Breast epithelium (tissue), 4 donors: ENCODE results near the gene DPYSL3. TPM values are rescaled to one million over a fixed set of nuclear protein-coding genes. Genes with fewer than 3 reads are reported as not detected.

Source experiments
- DNase-seq, 2 donors: peaks; one replicate each; pipeline ENCODE4 v3.0.0-alpha.2; 2019; ENCODE audit warnings: low spot score in 2 of 2
- H3K27ac ChIP-seq, 2 donors: fragments of 200-600 bp; sonication (generic) in 1 of 2; one replicate each; pipeline ENCODE4 v1.5.1; 2016 to 2019; ENCODE audit warnings: mild to moderate bottlenecking in 1 of 2
- H3K27me3 ChIP-seq, 2 donors: fragments of 200-600 bp; sonication (generic) in 1 of 2; one replicate each; pipeline versions ENCODE4 v1.5.1 to v1.6.0; 2017 to 2019; ENCODE audit warnings: control low read depth in 1 of 2, mild to moderate bottlenecking in 1 of 2
- H3K36me3 ChIP-seq: fragments of 200-600 bp; one replicate; pipeline ENCODE4 v1.5.1; 2019
- H3K4me1 ChIP-seq, 2 donors: fragments of 200-600 bp; sonication (generic); one replicate each; pipeline ENCODE4 v1.5.1; 2016 to 2019; ENCODE audit warnings: control low read depth in 1 of 2
- H3K4me3 ChIP-seq, 3 donors: fragments of 200-600 bp; sonication (generic); 1 replicate in 2 of 3; 2 replicates in 1 of 3; pipeline ENCODE4 v1.5.1; 2016 to 2019; ENCODE audit warnings: mild to moderate bottlenecking in 3 of 3, moderate library complexity in 2 of 3
- H3K9me3 ChIP-seq, 2 donors: fragments of 200-600 bp; sonication (generic) in 1 of 2; one replicate each; pipeline ENCODE4 v1.5.1; 2016 to 2019; ENCODE audit warnings: control low read depth in 1 of 2
- CTCF ChIP-seq, 3 donors: fragments of 450-650 bp; IDR thresholded peaks; one replicate each; pipeline ENCODE4 v1.5.1; 2016 to 2017; ENCODE audit warnings: antibody characterized with exemption in 3 of 3, mild to moderate bottlenecking in 3 of 3, moderate library complexity in 3 of 3
- POLR2A ChIP-seq: fragments of 450-650 bp; IDR thresholded peaks from one replicate; pipeline ENCODE4 v1.6.1; 2016; ENCODE audit warnings: antibody characterized with exemption, mild to moderate bottlenecking, moderate library complexity
- POLR2AphosphoS5 ChIP-seq, 3 donors: sonication (generic); formaldehyde crosslinking; IDR thresholded peaks; one replicate each; pipeline ENCODE4 v1.6.1; 2017; ENCODE audit warnings: antibody characterized with exemption in 3 of 3
- intact Hi-C: fragments of 100-400 bp; cut with DNase I; formaldehyde crosslinking; loops from one replicate; pipeline ENCODE4 v1.15.1; 2023; ENCODE audit warnings: low total_unique reads
- total RNA-seq, 3 donors: library from RNA; depleted of rRNA; stranded (reverse); fragments of >200 nt; gene quantifications; one replicate each; pipeline ENCODE4 v1.1.0, GENCODE V29; 2016

The DPYSL3 gene
- total RNA-seq, 3 donors from 2014 or later = 34.4 to 73.1 (median 34.7) TPM

GRCh38 chr5:147359581-147359980, 150.3 kb downstream of the DPYSL3 start:
- Histone ChIP-seq H3K36me3 (no peaks in the 10 kb centered on the region), H3K4me1 (no peaks in the 10 kb centered on the region), H3K27ac (no peak overlapping the region), H3K9me3 (no peaks in the 10 kb centered on the region), H3K27me3 (no peaks in the 10 kb centered on the region), H3K4me3 (no peak overlapping the region)
- intact Hi-C loops = no loop called here
- TF ChIP-seq CTCF (IDR thresholded peaks at IDR 0.05) (no peak), POLR2A (no peak), POLR2AphosphoS5 (IDR thresholded peaks at IDR 0.05) (no peak)
- DNase-seq = no peak

- no peaks in the 10 kb centered on the region for H3K9me3 ChIP-seq
- intact Hi-C loops = no loop called here
- H3K4me3 ChIP-seq = no peak overlapping the region
- no peaks in the 10 kb centered on the region for H3K36me3 ChIP-seq
- TF ChIP-seq CTCF (IDR thresholded peaks at IDR 0.05) (no peak), POLR2AphosphoS5 (IDR thresholded peaks at IDR 0.05) (no peak), POLR2A (no peak)
- H3K4me1 ChIP-seq = no peaks in the 10 kb centered on the region
- H3K27me3 ChIP-seq = no peaks in the 10 kb centered on the region
- DNase-seq = no peak
- H3K27ac ChIP-seq = no peak overlapping the region
Observed at GRCh38 chr5:147359101-147359500, 150.8 kb downstream of the DPYSL3 start.

DNA sequence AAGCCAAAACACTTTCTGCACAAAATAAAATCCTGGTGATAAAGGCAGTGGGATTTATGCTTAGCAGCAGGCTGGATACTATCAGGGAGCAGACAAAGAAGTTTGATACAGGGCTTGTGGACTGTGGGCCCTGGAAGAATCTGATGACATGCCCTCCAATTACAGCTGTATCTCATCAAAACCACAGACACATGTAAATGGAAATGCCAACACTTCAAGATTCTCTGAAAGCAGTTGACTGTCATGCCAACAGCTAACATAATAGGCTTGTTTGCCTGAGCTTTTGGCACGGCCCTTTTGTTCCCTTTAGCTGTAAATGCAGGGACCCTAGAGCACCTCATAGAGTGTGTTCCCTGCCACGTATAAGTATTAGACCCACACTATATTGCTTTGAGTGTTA, 160.6 kb downstream of the DPYSL3 start:
- Histone ChIP-seq H3K36me3 (no peaks in the 10 kb centered on the region), H3K27ac (no peak overlapping the region), H3K9me3 (no peaks in the 10 kb centered on the region), H3K4me1 (no peaks in the 10 kb centered on the region), H3K4me3 (no peak overlapping the region), H3K27me3 (no peaks in the 10 kb centered on the region)
- intact Hi-C loops = no loop called here
- DNase-seq = no peak
- TF ChIP-seq CTCF (IDR thresholded peaks at IDR 0.05) = no peak
- TF ChIP-seq POLR2AphosphoS5 (IDR thresholded peaks at IDR 0.05) = no peak
- no peak for TF ChIP-seq POLR2A

GRCh38 chr5:147348451-147348850, 161.4 kb downstream of the DPYSL3 start:
- Histone ChIP-seq H3K27me3 (no peaks in the 10 kb centered on the region), H3K27ac (no peak overlapping the region), H3K9me3 (no peaks in the 10 kb centered on the region), H3K4me3 (no peak overlapping the region), H3K4me1 (no peaks in the 10 kb centered on the region), H3K36me3 (no peaks in the 10 kb centered on the region)
- intact Hi-C loops = no loop called here
- TF ChIP-seq POLR2A = no peak
- no peak for TF ChIP-seq POLR2AphosphoS5 (IDR thresholded peaks at IDR 0.05)
- TF ChIP-seq CTCF (IDR thresholded peaks at IDR 0.05) = no peak
- DNase-seq = no peak

- H3K27ac ChIP-seq = no peak overlapping the region
- no peak for TF ChIP-seq POLR2A
- TF ChIP-seq CTCF (IDR thresholded peaks at IDR 0.05) = no peak
- TF ChIP-seq POLR2AphosphoS5 (IDR thresholded peaks at IDR 0.05) = no peak
- no peaks in the 10 kb centered on the region for H3K36me3 ChIP-seq
- no peak for DNase-seq
- H3K4me3 ChIP-seq = no peak overlapping the region
- no peaks in the 10 kb centered on the region for H3K4me1 ChIP-seq
- H3K27me3 ChIP-seq = no peaks in the 10 kb centered on the region
- intact Hi-C loops = no loop called here
- H3K9me3 ChIP-seq = no peaks in the 10 kb centered on the region
Observed at GRCh38 chr5:147348046-147348445, 161.8 kb downstream of the DPYSL3 start.
